A549 (cell line): ENCODE data around the gene SIRPA. TPM values are rescaled to one million over a fixed set of nuclear protein-coding genes. Genes with fewer than 3 reads are reported as not detected.
A peak's percentile ranks its signal among the peaks of the same experiment; 100 is the strongest.

ENCODE experiments used
- ATAC-seq, 2 experiments: fragments of 200-7000 bp in 1 of 2; fragments of >200 bp in 1 of 2; cut with Nextera tagmentation in 1 of 2; cut with Tn5 transposase in 1 of 2; 3 replicates each; pipeline versions ENCODE4 v1.8.0 to v1.9.1; 2018 to 2020; ENCODE audit warnings: mild to moderate bottlenecking in 1 of 2, moderate library complexity in 1 of 2
- CTCF ChIA-PET: fragments of 300-600 bp; sonication (Branson Sonifier 250); formaldehyde crosslinking; extraction: SDS; loops from one replicate; lab custom pipeline; 2021; ENCODE audit warnings: antibody characterized with exemption, inconsistent platforms; lab: Yijun Ruan, JAX
- POLR2A ChIA-PET: fragments of 350-600 bp; formaldehyde crosslinking; extraction: SDS; loops from one replicate; lab custom pipeline; 2021; ENCODE audit warnings: antibody characterized with exemption, inconsistent platforms; lab: Yijun Ruan, JAX
- DNase-seq, 2 experiments: peaks; one replicate each; pipeline versions ENCODE4 v3.0.0 to v3.0.0-alpha.2; 2011 to 2016; ENCODE audit warnings: low read depth in 1 of 2, low spot score in 1 of 2
- FAIRE-seq: peaks from 2 replicates; lab custom pipeline; 2011; peaks lifted over from hg19 to GRCh38; lab: Jason Lieb, UNC
- H3K27ac ChIP-seq, 2 experiments: fragments of >200 bp; sonication (Bioruptor Twin); formaldehyde crosslinking; 3 replicates each; pipeline ENCODE4 v1.5.1; 2016 to 2017
- H3K4me1 ChIP-seq: fragments of >200 bp; sonication (Bioruptor Twin); formaldehyde crosslinking; 3 replicates; pipeline ENCODE4 v1.6.1; 2016
- H3K4me2 ChIP-seq: fragments of >200 bp; sonication (Bioruptor Twin); formaldehyde crosslinking; 3 replicates; pipeline ENCODE4 v1.6.1; 2016
- H3K4me3 ChIP-seq: fragments of >200 bp; sonication (Bioruptor Twin); formaldehyde crosslinking; 3 replicates; pipeline ENCODE4 v1.5.1; 2016
- H3K9me3 ChIP-seq: fragments of >200 bp; sonication (Bioruptor Twin); formaldehyde crosslinking; 3 replicates; pipeline ENCODE4 v1.6.1; 2016
- CBX2 ChIP-seq: fragments of 200-600 bp; sonication (generic); IDR thresholded peaks from 2 replicates; pipeline ENCODE4 v1.6.1; 2016; ENCODE audit warnings: low read depth, mild to moderate bottlenecking, borderline replicate concordance
- CBX8 ChIP-seq: fragments of 200-600 bp; sonication (generic); IDR thresholded peaks from 2 replicates; pipeline ENCODE4 v1.6.1; 2016
- CEBPB ChIP-seq, 2 experiments: fragments of >200 bp in 1 of 2; sonication (Bioruptor Twin) in 1 of 2; formaldehyde crosslinking in 1 of 2; IDR thresholded peaks; 2 replicates each; pipeline ENCODE4 v1.6.1; 2012 to 2016
- CHD2 ChIP-seq: fragments of 150-350 bp; IDR thresholded peaks from 2 replicates; pipeline ENCODE4 v1.6.1; 2014; ENCODE audit warnings: low read length; ENCODE audit not compliant: partially characterized antibody
- CHD4 ChIP-seq: fragments of 200-600 bp; sonication (generic); IDR thresholded peaks from 2 replicates; pipeline ENCODE4 v1.6.1; 2016; ENCODE audit warnings: antibody characterized with exemption, mild to moderate bottlenecking, borderline replicate concordance
- EHF ChIP-seq: fragments of 250-450 bp; sonication (Bioruptor Pico); IDR thresholded peaks from 2 replicates; pipeline ENCODE4 v1.5.0; 2020; ENCODE audit warnings: mild to moderate bottlenecking
- EHMT2 ChIP-seq: fragments of 200-600 bp; sonication (generic); IDR thresholded peaks from 2 replicates; pipeline ENCODE4 v1.6.1; 2016; ENCODE audit warnings: antibody characterized with exemption, low read depth, mild to moderate bottlenecking, moderate library complexity
- FOSB ChIP-seq: fragments of 250-450 bp; sonication (Bioruptor Pico); IDR thresholded peaks from 2 replicates; pipeline ENCODE4 v1.5.0; 2020; ENCODE audit warnings: mild to moderate bottlenecking, moderate library complexity
- FOXS1 ChIP-seq: fragments of 250-450 bp; sonication (Bioruptor Pico); IDR thresholded peaks from 2 replicates; pipeline ENCODE4 v1.5.0; 2020; ENCODE audit warnings: mild to moderate bottlenecking, moderate library complexity
- HOXA7 ChIP-seq: fragments of 250-450 bp; sonication (Bioruptor Pico); IDR thresholded peaks from 2 replicates; pipeline ENCODE4 v1.5.0; 2020; ENCODE audit warnings: mild to moderate bottlenecking, moderate library complexity
- HOXB5 ChIP-seq: fragments of 250-450 bp; sonication (Bioruptor Pico); IDR thresholded peaks from 2 replicates; pipeline ENCODE4 v1.5.0; 2020; ENCODE audit warnings: mild to moderate bottlenecking, moderate library complexity
- JUNB ChIP-seq: fragments of >200 bp; sonication (Bioruptor Twin); formaldehyde crosslinking; IDR thresholded peaks from 2 replicates; pipeline ENCODE4 v1.6.1; 2016
- KDM5A ChIP-seq: fragments of 200-600 bp; sonication (generic); IDR thresholded peaks from 2 replicates; pipeline ENCODE4 v1.6.1; 2016; ENCODE audit warnings: antibody characterized with exemption, mild to moderate bottlenecking
- PHF8 ChIP-seq: fragments of 200-600 bp; sonication (generic); IDR thresholded peaks from 2 replicates; pipeline ENCODE4 v1.6.1; 2016; ENCODE audit warnings: low read depth, mild to moderate bottlenecking, antibody characterized with exemption, moderate library complexity, borderline replicate concordance
- RCOR1 ChIP-seq: fragments of 150-350 bp; IDR thresholded peaks from 2 replicates; pipeline ENCODE4 v1.6.1; 2014; ENCODE audit warnings: antibody characterized with exemption, low read length, low read depth
- SREBF2 ChIP-seq: fragments of 450-650 bp; IDR thresholded peaks from 2 replicates; pipeline ENCODE4 v1.6.1; 2014; ENCODE audit warnings: mild to moderate bottlenecking, moderate library complexity
- ZNF302 ChIP-seq: fragments of 250-450 bp; sonication (Bioruptor Pico); IDR thresholded peaks from 2 replicates; pipeline ENCODE4 v1.9.0; 2021; ENCODE audit warnings: inconsistent platforms, mild to moderate bottlenecking, moderate library complexity
- ZSCAN20 ChIP-seq: fragments of 250-450 bp; sonication (Bioruptor Pico); IDR thresholded peaks from 2 replicates; pipeline ENCODE4 v1.8.0; 2022; ENCODE audit warnings: mild to moderate bottlenecking, moderate library complexity
- WGBS: methylation state at CpG from one replicate; pipeline ENCODE4 v1.1.6; 2017; ENCODE audit errors: missing lambda C conversion rate; 5-methylcytosine and 5-hydroxymethylcytosine counted together
- polyA plus RNA-seq, 4 experiments: library from polyadenylated mRNA; depleted of rRNA in 3 of 4; stranded (reverse); fragments of >200 nt; fragmentation: RNase III in 1 of 4; extraction: RNeasy Plus Mini Kit Qiagen cat#74134 plus additional on column Dnase treatment in 1 of 4; gene quantifications; 2 replicates in 3 of 4; 3 replicates in 1 of 4; pipeline ENCODE4 v1.2.3, GENCODE V29; 2011 to 2017
- TF ChIP-seq, protein P1 (sequence below): IDR thresholded peaks from 2 replicates; pipeline ENCODE4 v1.6.1; 2012
- TF ChIP-seq, protein P2 (sequence below): fragments of 150-350 bp; IDR thresholded peaks from 2 replicates; pipeline ENCODE4 v1.6.1; 2014; ENCODE audit warnings: low read depth, mild to moderate bottlenecking, low read length
- TF ChIP-seq, protein P3 (sequence below): fragments of 250-450 bp; sonication (Bioruptor Pico); IDR thresholded peaks from 2 replicates; pipeline ENCODE4 v1.5.0; 2021; ENCODE audit warnings: mild to moderate bottlenecking, moderate library complexity, borderline replicate concordance
- TF ChIP-seq, protein P4 (sequence below): IDR thresholded peaks from 2 replicates; pipeline ENCODE4 v1.6.1; 2012; ENCODE audit warnings: low read depth, borderline replicate concordance
- TF ChIP-seq, protein P5 (sequence below): IDR thresholded peaks from 2 replicates; pipeline ENCODE4 v1.6.1; 2012

The SIRPA gene
- polyA plus RNA-seq, 2 of the 4 experiments (the other 2 are of a cell fraction), result 12.8 to 21.6 TPM

DNA sequence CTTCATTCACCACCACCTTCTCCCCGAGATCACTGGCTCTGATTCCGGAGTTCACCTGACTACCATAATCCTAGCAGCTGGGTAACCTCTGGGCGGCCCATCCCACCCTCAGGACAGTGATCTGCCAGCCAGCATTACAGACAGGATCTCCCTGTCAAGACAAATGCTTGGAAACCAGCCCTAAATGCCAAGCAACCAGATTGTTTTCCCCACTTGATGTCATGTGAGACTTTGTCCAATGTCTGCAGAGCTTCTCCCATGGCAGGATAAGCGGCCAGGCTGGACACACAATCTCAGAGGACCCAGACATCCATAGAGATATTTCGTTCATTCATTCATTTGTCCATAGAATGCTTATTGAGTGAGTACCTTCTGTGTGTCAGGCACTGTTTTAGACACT lies 66.2 kb downstream of the SIRPA start:
- H3K4me3 ChIP-seq, result no peak overlapping the region
- H3K4me1 ChIP-seq, result 0 out of 3 replicates have a peak, but pooled peaks cover 6% of the 10 kb centered on the region
- no peak for ATAC-seq
- CTCF ChIA-PET, result interaction anchor here (0.6 to 2.5 kb wide), 7 partner anchors 10 to 246 kb away, joined by 3 to 7 read pairs (median 5); no protein-coding TSS in a partner anchor
- TF ChIP-seq, protein P1, sequence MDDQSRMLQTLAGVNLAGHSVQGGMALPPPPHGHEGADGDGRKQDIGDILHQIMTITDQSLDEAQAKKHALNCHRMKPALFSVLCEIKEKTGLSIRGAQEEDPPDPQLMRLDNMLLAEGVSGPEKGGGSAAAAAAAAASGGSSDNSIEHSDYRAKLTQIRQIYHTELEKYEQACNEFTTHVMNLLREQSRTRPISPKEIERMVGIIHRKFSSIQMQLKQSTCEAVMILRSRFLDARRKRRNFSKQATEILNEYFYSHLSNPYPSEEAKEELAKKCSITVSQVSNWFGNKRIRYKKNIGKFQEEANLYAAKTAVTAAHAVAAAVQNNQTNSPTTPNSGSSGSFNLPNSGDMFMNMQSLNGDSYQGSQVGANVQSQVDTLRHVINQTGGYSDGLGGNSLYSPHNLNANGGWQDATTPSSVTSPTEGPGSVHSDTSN, result no peak
- no peak for TF ChIP-seq SREBF2
- no peak for TF ChIP-seq CBX2
- TF ChIP-seq FOXS1 (CRISPR knock-in tag), result no peak
- TF ChIP-seq, all 56 proteins: peak for 0
- no peak for DNase-seq
- no peak overlapping the region for H3K4me2 ChIP-seq
- WGBS, result 55% methylated on average over 5 of the region's 5 CpGs
- POLR2A ChIA-PET, result no interaction called here
- H3K27ac ChIP-seq, result no peak overlapping the region
- H3K9me3 ChIP-seq, result no peaks in the 10 kb centered on the region
- FAIRE-seq, result no peak

DNA sequence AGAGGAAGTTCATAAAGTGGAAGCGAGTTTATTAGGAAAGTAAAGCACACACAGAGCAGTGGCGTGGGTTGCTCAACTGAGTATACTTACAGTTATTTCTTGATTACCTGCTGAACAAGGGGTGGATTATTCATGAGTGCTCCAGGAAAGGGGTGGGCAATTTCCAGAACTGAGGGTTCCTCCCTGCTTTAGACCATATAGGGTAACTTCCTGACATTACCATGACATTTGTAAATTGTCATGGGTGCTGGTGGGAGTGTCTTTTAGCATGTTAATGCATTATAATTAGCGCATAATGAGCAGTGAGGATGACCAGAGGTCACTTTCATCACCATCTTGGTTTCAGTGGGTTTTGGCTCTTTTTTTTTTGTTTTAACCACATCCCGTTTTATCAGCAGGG lies 68.9 kb downstream of the SIRPA start:
- Histone ChIP-seq H3K4me3 (no peak overlapping the region), H3K9me3 (no peaks in the 10 kb centered on the region), H3K27ac (no peak overlapping the region), H3K4me1 (0 out of 3 replicates have a peak, but pooled peaks cover 6% of the 10 kb centered on the region), H3K4me2 (no peak overlapping the region)
- TF ChIP-seq, protein P1, result no peak
- TF ChIP-seq CBX8, result no peak
- no peak for TF ChIP-seq CEBPB (IDR thresholded peaks at IDR 0.05)
- no peak for TF ChIP-seq CHD4
- no peak for TF ChIP-seq CBX2
- TF ChIP-seq HOXA7 (CRISPR knock-in tag), result no peak
- CTCF ChIA-PET, result interaction anchor here (1.2 to 8.8 kb wide), 12 partner anchors 10 to 230 kb away, joined by 3 to 187 read pairs (median 8); no protein-coding TSS in a partner anchor
- FAIRE-seq (no peak), ATAC-seq (no peak), DNase-seq (no peak)
- 86% methylated on average over 4 of the region's 4 CpGs for WGBS
- POLR2A ChIA-PET, result no interaction called here

DNA sequence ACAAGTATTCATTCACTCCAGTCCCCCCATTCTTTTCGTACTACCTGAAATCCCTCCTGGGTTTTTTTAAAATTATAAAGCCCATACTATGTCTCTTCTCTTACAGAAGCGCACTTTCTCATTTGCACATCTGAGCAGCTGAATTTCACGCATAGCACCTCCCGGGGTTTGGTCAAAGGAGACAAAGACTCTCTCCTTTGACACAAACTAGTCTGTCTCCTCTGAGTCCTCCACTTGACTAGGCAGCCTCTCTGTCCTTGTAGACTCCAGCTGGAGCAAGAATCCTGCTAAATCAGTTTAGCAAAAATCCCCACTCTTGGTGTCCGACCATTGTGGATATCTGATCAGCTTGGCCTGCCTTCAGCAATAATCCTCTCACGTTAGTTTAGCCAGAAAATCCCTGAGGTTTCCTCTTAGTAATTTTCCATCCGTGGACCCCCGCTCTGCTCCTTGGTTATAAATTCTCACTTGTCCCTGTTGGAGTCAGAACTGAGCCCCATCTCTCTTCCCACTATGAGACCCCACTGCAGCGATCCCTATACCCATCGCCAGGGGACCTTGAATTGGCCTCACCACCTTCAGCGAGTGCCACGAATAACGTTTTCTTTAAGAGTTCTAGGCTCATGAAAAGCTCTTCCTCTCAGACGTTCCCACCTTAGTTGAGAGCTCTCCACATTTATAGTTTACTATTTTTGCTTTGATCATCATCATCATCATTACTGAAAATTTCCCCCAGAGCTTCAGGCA lies 69.6 kb downstream of the SIRPA start:
- no peaks in the 10 kb centered on the region for H3K9me3 ChIP-seq
- FAIRE-seq (no peak), ATAC-seq (no peak), DNase-seq (no peak)
- H3K27ac ChIP-seq, result no peak overlapping the region
- 0 out of 3 replicates have a peak, but pooled peaks cover 6% of the 10 kb centered on the region for H3K4me1 ChIP-seq
- CTCF ChIA-PET, result interaction anchor here (0.6 to 8.8 kb wide), 57 partner anchors 7 to 500 kb away, joined by 3 to 187 read pairs (median 4); no protein-coding TSS in a partner anchor
- H3K4me2 ChIP-seq, result peak overlapping the region; percentile 73
- TF ChIP-seq ZNF302, result no peak
- no peak for TF ChIP-seq EHMT2
- TF ChIP-seq, protein P2, sequence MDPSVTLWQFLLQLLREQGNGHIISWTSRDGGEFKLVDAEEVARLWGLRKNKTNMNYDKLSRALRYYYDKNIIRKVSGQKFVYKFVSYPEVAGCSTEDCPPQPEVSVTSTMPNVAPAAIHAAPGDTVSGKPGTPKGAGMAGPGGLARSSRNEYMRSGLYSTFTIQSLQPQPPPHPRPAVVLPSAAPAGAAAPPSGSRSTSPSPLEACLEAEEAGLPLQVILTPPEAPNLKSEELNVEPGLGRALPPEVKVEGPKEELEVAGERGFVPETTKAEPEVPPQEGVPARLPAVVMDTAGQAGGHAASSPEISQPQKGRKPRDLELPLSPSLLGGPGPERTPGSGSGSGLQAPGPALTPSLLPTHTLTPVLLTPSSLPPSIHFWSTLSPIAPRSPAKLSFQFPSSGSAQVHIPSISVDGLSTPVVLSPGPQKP, result no peak
- no peak for TF ChIP-seq CHD2
- TF ChIP-seq, protein P3, sequence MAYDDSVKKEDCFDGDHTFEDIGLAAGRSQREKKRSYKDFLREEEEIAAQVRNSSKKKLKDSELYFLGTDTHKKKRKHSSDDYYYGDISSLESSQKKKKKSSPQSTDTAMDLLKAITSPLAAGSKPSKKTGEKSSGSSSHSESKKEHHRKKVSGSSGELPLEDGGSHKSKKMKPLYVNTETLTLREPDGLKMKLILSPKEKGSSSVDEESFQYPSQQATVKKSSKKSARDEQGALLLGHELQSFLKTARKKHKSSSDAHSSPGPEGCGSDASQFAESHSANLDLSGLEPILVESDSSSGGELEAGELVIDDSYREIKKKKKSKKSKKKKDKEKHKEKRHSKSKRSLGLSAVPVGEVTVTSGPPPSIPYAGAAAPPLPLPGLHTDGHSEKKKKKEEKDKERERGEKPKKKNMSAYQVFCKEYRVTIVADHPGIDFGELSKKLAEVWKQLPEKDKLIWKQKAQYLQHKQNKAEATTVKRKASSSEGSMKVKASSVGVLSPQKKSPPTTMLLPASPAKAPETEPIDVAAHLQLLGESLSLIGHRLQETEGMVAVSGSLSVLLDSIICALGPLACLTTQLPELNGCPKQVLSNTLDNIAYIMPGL, result no peak
- TF ChIP-seq, protein P4, sequence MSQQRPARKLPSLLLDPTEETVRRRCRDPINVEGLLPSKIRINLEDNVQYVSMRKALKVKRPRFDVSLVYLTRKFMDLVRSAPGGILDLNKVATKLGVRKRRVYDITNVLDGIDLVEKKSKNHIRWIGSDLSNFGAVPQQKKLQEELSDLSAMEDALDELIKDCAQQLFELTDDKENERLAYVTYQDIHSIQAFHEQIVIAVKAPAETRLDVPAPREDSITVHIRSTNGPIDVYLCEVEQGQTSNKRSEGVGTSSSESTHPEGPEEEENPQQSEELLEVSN, result no peak
- no peak for TF ChIP-seq ZSCAN20 (CRISPR knock-in tag)
- TF ChIP-seq KDM5A, result no peak
- TF ChIP-seq JUNB, result no peak
- TF ChIP-seq EHF (CRISPR knock-in tag), result no peak
- no peak for TF ChIP-seq CBX2
- TF ChIP-seq RCOR1, result no peak
- no peak for TF ChIP-seq FOSB
- no peak for TF ChIP-seq HOXB5 (CRISPR knock-in tag)
- TF ChIP-seq PHF8, result no peak
- TF ChIP-seq, protein P5, sequence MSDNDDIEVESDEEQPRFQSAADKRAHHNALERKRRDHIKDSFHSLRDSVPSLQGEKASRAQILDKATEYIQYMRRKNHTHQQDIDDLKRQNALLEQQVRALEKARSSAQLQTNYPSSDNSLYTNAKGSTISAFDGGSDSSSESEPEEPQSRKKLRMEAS, result no peak
- no peak overlapping the region for H3K4me3 ChIP-seq
- 87% methylated on average over 14 of the region's 14 CpGs for WGBS
- POLR2A ChIA-PET, result no interaction called here
